ENCODE results near the gene CCDC138. TPM values are rescaled to one million over a fixed set of nuclear protein-coding genes. Genes with fewer than 3 reads are reported as not detected.

Gene CCDC138
- total RNA-seq, 2 donors from 2014 or later: 1.1 to 4.5 TPM

- Histone ChIP-seq H3K27ac (no peak overlapping the region), H3K36me3 (no peaks in the 10 kb centered on the region), H3K27me3 (replicated peaks; ENCODE audit: insufficient read depth) (no peaks in the 10 kb centered on the region), H3K9me3 (no peaks in the 10 kb centered on the region), H3K4me3 (no peak overlapping the region), H3K4me1 (ENCODE audit: control insufficient read depth in 1 of 2, low read depth in 2 of 2) (no peaks in the 10 kb centered on the region)
- no peak for TF ChIP-seq CTCF (IDR thresholded peaks at IDR 0.05)
- ATAC-seq (ENCODE audit: insufficient number of reproducible peaks, low FRiP score, low read depth) (no peak), DNase-seq (ENCODE audit: low spot score) (no peak)
These were observed 43.2 kb downstream of the CCDC138 start for GRCh38 chr2:108829578-108830310.

DNA sequence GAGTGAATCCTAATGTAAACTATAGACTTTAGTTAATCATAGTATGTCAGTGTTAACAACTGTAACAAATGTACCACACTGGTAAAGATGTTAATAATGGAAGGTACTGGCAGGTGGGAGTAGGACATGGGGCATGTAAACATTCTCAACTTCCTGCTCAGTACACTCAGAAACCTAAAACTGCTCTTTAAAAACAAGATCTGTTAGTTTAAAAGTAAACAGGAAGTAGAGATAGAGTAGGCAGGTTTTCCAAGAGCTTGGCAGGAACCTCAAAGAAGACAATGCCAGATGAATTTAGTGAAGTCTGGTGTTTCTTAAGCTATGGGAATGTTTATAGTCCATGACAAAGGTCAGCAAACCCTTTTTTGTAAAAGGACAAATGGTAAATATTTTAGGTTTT lies 46.6 kb downstream of the CCDC138 start:
- Histone ChIP-seq H3K36me3 (no peaks in the 10 kb centered on the region), H3K27me3 (replicated peaks; ENCODE audit: insufficient read depth) (no peaks in the 10 kb centered on the region), H3K4me1 (ENCODE audit: control insufficient read depth in 1 of 2, low read depth in 2 of 2) (no peaks in the 10 kb centered on the region), H3K9me3 (peaks cover 5% of the 10 kb centered on the region), H3K27ac (no peak overlapping the region), H3K4me3 (no peak overlapping the region)
- ATAC-seq (ENCODE audit: insufficient number of reproducible peaks, low FRiP score, low read depth) (no peak), DNase-seq (ENCODE audit: low spot score) (no peak)
- TF ChIP-seq CTCF (IDR thresholded peaks at IDR 0.05): no peak

- Histone ChIP-seq H3K27me3 (replicated peaks; ENCODE audit: insufficient read depth) (no peaks in the 10 kb centered on the region), H3K27ac (no peak overlapping the region), H3K4me1 (ENCODE audit: control insufficient read depth in 1 of 2, low read depth in 2 of 2) (no peaks in the 10 kb centered on the region), H3K9me3 (peaks cover 5% of the 10 kb centered on the region), H3K36me3 (no peaks in the 10 kb centered on the region), H3K4me3 (no peak overlapping the region)
- ATAC-seq (ENCODE audit: insufficient number of reproducible peaks, low FRiP score, low read depth) (no peak), DNase-seq (ENCODE audit: low spot score) (no peak)
- no peak for TF ChIP-seq CTCF (IDR thresholded peaks at IDR 0.05)
These were observed 48.0 kb downstream of the CCDC138 start for GRCh38 chr2:108834620-108835019.

- peaks cover 5% of the 10 kb centered on the region for H3K9me3 ChIP-seq
- H3K4me3 ChIP-seq: no peak overlapping the region
- ATAC-seq (ENCODE audit: insufficient number of reproducible peaks, low FRiP score, low read depth): no peak
- no peak overlapping the region for H3K27ac ChIP-seq
- no peak for TF ChIP-seq CTCF (IDR thresholded peaks at IDR 0.05)
- H3K36me3 ChIP-seq: no peaks in the 10 kb centered on the region
- no peaks in the 10 kb centered on the region for H3K4me1 ChIP-seq (ENCODE audit: control insufficient read depth in 1 of 2, low read depth in 2 of 2)
- no peak for DNase-seq (ENCODE audit: low spot score)
- no peaks in the 10 kb centered on the region for H3K27me3 ChIP-seq (replicated peaks; ENCODE audit: insufficient read depth)
These were observed 48.5 kb downstream of the CCDC138 start for GRCh38 chr2:108835040-108835439.

GRCh38 chr2:108837198-108837597 lies 50.6 kb downstream of the CCDC138 start:
- no peak for TF ChIP-seq CTCF (IDR thresholded peaks at IDR 0.05)
- DNase-seq (ENCODE audit: low spot score) (no peak), ATAC-seq (ENCODE audit: insufficient number of reproducible peaks, low FRiP score, low read depth) (no peak)
- peaks cover 5% of the 10 kb centered on the region for H3K9me3 ChIP-seq
- H3K36me3 ChIP-seq: no peaks in the 10 kb centered on the region
- no peaks in the 10 kb centered on the region for H3K4me1 ChIP-seq (ENCODE audit: control insufficient read depth in 1 of 2, low read depth in 2 of 2)
- no peak overlapping the region for H3K27ac ChIP-seq
- H3K27me3 ChIP-seq (replicated peaks; ENCODE audit: insufficient read depth): no peaks in the 10 kb centered on the region
- H3K4me3 ChIP-seq: no peak overlapping the region

Measured in thoracic aorta (tissue), 2 donors.